Loucy (cell line): ENCODE results near the gene SLC7A9.

Experiments used
- H2AFZ ChIP-seq: fragments of 200-600 bp; sonication (generic); 2 replicates; pipeline ENCODE4 v1.6.0; 2016; ENCODE audit warnings: antibody characterized with exemption, mild to moderate bottlenecking, low read length, moderate library complexity
- H3F3A ChIP-seq: fragments of 200-600 bp; 2 replicates; pipeline ENCODE4 v1.6.0; 2016; ENCODE audit warnings: antibody characterized with exemption, low read depth, mild to moderate bottlenecking
- H3K27me3 ChIP-seq: fragments of 200-600 bp; sonication (generic); 2 replicates; pipeline ENCODE4 v1.6.1; 2014; ENCODE audit warnings: low read length, mild to moderate bottlenecking; ENCODE audit not compliant: insufficient read depth, poor library complexity, severe bottlenecking
- H3K36me3 ChIP-seq: fragments of 200-600 bp; sonication (generic); 2 replicates; pipeline ENCODE4 v1.6.1; 2016; ENCODE audit warnings: low read length; ENCODE audit not compliant: insufficient read depth
- H3K4me1 ChIP-seq: fragments of 200-600 bp; sonication (generic); 2 replicates; pipeline ENCODE4 v1.5.1; 2014; ENCODE audit warnings: low read length, mild to moderate bottlenecking; ENCODE audit not compliant: insufficient read depth, poor library complexity, severe bottlenecking
- H3K4me2 ChIP-seq: fragments of 200-600 bp; sonication (generic); 2 replicates; pipeline ENCODE4 v1.6.0; 2014; ENCODE audit warnings: antibody characterized with exemption, low read length, low read depth, mild to moderate bottlenecking; ENCODE audit not compliant: poor library complexity, severe bottlenecking
- H3K4me3 ChIP-seq: fragments of 200-600 bp; sonication (generic); 2 replicates; pipeline ENCODE4 v1.5.1; 2014; ENCODE audit warnings: low read length, mild to moderate bottlenecking, mixed read lengths; ENCODE audit not compliant: poor library complexity, severe bottlenecking
- H3K79me2 ChIP-seq: fragments of 200-600 bp; sonication (generic); 2 replicates; pipeline ENCODE4 v1.6.1; 2014; ENCODE audit warnings: low read length; ENCODE audit not compliant: insufficient read depth
- H3K9ac ChIP-seq: fragments of 200-600 bp; sonication (generic); 2 replicates; pipeline ENCODE4 v1.6.0; 2014; ENCODE audit warnings: mild to moderate bottlenecking, low read depth, low read length, moderate library complexity; ENCODE audit not compliant: poor library complexity, severe bottlenecking
- H3K9me2 ChIP-seq: fragments of 200-600 bp; sonication (generic); replicated peaks from 2 replicates; pipeline ENCODE4 v1.6.1; 2016; ENCODE audit warnings: low read depth, low read length, mixed read lengths
- H3K9me3 ChIP-seq: fragments of 200-600 bp; sonication (generic); 2 replicates; pipeline ENCODE4 v1.6.1; 2014; ENCODE audit warnings: mild to moderate bottlenecking, antibody characterized with exemption, low read length, low read depth; ENCODE audit not compliant: insufficient read depth
- H4K20me1 ChIP-seq: fragments of 200-600 bp; sonication (generic); 2 replicates; pipeline ENCODE4 v1.6.0; 2014; ENCODE audit warnings: antibody characterized with exemption, low read length, mild to moderate bottlenecking; ENCODE audit not compliant: insufficient read depth, poor library complexity, severe bottlenecking
- CTCF ChIP-seq: fragments of 200-600 bp; sonication (generic); conservative IDR thresholded peaks from 2 replicates; pipeline ENCODE4 v1.5.1; 2014; ENCODE audit warnings: mild to moderate bottlenecking, antibody characterized with exemption, low read length
- EZH2phosphoT487 ChIP-seq: fragments of 200-600 bp; IDR thresholded peaks from 2 replicates; pipeline ENCODE4 v1.6.1; 2018; ENCODE audit warnings: antibody characterized with exemption, mild to moderate bottlenecking, moderate library complexity, borderline replicate concordance

Gene SLC7A9

GRCh38 chr19:32908641-32909190, 39.1 kb upstream of the SLC7A9 start:
- Histone ChIP-seq H3F3A (no peaks in the 10 kb centered on the region), H3K9me3 (no peaks in the 10 kb centered on the region), H2AFZ (no peak overlapping the region), H3K4me3 (no peak overlapping the region), H4K20me1 (no peaks in the 10 kb centered on the region), H3K27me3 (no peaks in the 10 kb centered on the region), H3K36me3 (no peaks in the 10 kb centered on the region), H3K4me2 (no peak overlapping the region), H3K9ac (no peak overlapping the region), H3K9me2 (no peaks in the 10 kb centered on the region), H3K4me1 (no peaks in the 10 kb centered on the region), H3K79me2 (no peaks in the 10 kb centered on the region)
- TF ChIP-seq CTCF (no peak), EZH2phosphoT487 (no peak)

GRCh38 chr19:32902448-32902847, 32.9 kb upstream of the SLC7A9 start:
- no peaks in the 10 kb centered on the region for H3F3A ChIP-seq

GRCh38 chr19:32901504-32902161, 32.1 kb upstream of the SLC7A9 start:
- Histone ChIP-seq H2AFZ (no peak overlapping the region), H3K79me2 (no peaks in the 10 kb centered on the region), H3K4me2 (no peak overlapping the region), H4K20me1 (no peaks in the 10 kb centered on the region), H3K4me1 (peaks cover 4% of the 10 kb centered on the region), H3K36me3 (peaks cover 5% of the 10 kb centered on the region; the same call in 1 of the 2 replicates), H3F3A (no peaks in the 10 kb centered on the region), H3K9me3 (no peaks in the 10 kb centered on the region), H3K27me3 (no peaks in the 10 kb centered on the region), H3K9me2 (no peaks in the 10 kb centered on the region), H3K4me3 (no peak overlapping the region), H3K9ac (no peak overlapping the region)
- TF ChIP-seq CTCF (no peak), EZH2phosphoT487 (no peak)

More at GRCh38 chr19:32902448-32902847, 32.9 kb upstream of the SLC7A9 start:
- Histone ChIP-seq H3K4me2 (no peak overlapping the region), H3K36me3 (peaks cover 5% of the 10 kb centered on the region; the same call in 1 of the 2 replicates), H2AFZ (no peak overlapping the region), H3K9me2 (no peaks in the 10 kb centered on the region), H3K4me1 (no peaks in the 10 kb centered on the region), H3K79me2 (no peaks in the 10 kb centered on the region), H3K27me3 (no peaks in the 10 kb centered on the region), H4K20me1 (no peaks in the 10 kb centered on the region), H3K9me3 (no peaks in the 10 kb centered on the region), H3K9ac (no peak overlapping the region), H3K4me3 (no peak overlapping the region)
- no peak for TF ChIP-seq CTCF
- no peak for TF ChIP-seq EZH2phosphoT487
